Stomach (tissue), 9 donors: ENCODE data around the gene EIF3M. TPM values are rescaled to one million over a fixed set of nuclear protein-coding genes. Genes with fewer than 3 reads are reported as not detected.

ENCODE experiments used
- DNase-seq, 2 donors: peaks; one replicate each; pipeline versions ENCODE4 v3.0.0 to v3.0.0-alpha.2; 2013 to 2019
- H3K27ac ChIP-seq, 5 donors: fragments of 200-600 bp in 4 of 5; sonication (generic) in 4 of 5; one replicate each; pipeline ENCODE4 v1.5.1; 2013 to 2019; ENCODE audit warnings: mild to moderate bottlenecking in 1 of 5, moderate library complexity in 1 of 5
- H3K27me3 ChIP-seq, 3 donors: fragments of 200-600 bp; sonication (generic); one replicate each; pipeline ENCODE4 v1.5.1; 2017 to 2019; ENCODE audit warnings: mixed run types in 1 of 3
- H3K36me3 ChIP-seq, 4 donors: fragments of 200-600 bp; sonication (generic); 1 replicate in 3 of 4; 2 replicates in 1 of 4; pipeline ENCODE4 v1.5.1; 2016 to 2019
- H3K4me1 ChIP-seq, 4 donors: fragments of 200-600 bp; sonication (generic); one replicate each; pipeline ENCODE4 v1.5.1; 2016 to 2019
- H3K4me3 ChIP-seq, 4 donors: fragments of 200-600 bp; sonication (generic) in 3 of 4; one replicate each; pipeline ENCODE4 v1.5.1; 2016 to 2019; ENCODE audit warnings: mild to moderate bottlenecking in 1 of 4
- H3K9me3 ChIP-seq, 4 donors: fragments of 200-600 bp; sonication (generic); one replicate each; pipeline ENCODE4 v1.5.1; 2016 to 2019
- EP300 ChIP-seq: sonication (generic); formaldehyde crosslinking; IDR thresholded peaks from one replicate; pipeline ENCODE4 v1.6.1; 2017; ENCODE audit warnings: antibody characterized with exemption
- POLR2A ChIP-seq, 4 donors: fragments of 450-650 bp; IDR thresholded peaks; one replicate each; pipeline ENCODE4 v1.6.1; 2016; ENCODE audit warnings: antibody characterized with exemption in 4 of 4, control low read depth in 2 of 4, mild to moderate bottlenecking in 1 of 4, moderate library complexity in 1 of 4
- POLR2AphosphoS5 ChIP-seq, 3 donors: sonication (generic); formaldehyde crosslinking; IDR thresholded peaks; one replicate each; pipeline ENCODE4 v1.6.1; 2016; ENCODE audit warnings: antibody characterized with exemption in 3 of 3
- WGBS, 5 donors: extraction: QIAGEN DNeasy Blood & Tissue Kit in 3 of 5; methylation state at CpG; one replicate each; pipeline versions ENCODE4 v1.1.5 to v1.1.7; 2013 to 2018; 5-methylcytosine and 5-hydroxymethylcytosine counted together
- intact Hi-C: fragments of 100-400 bp; cut with DNase I; formaldehyde crosslinking; loops from one replicate; pipeline ENCODE4 v1.15.1; 2023; ENCODE audit warnings: low total_unique reads
- polyA plus RNA-seq, 3 donors: library from polyadenylated mRNA; stranded (reverse); fragments of 200-250 nt; gene quantifications; one replicate each; pipeline ENCODE4 v1.2.3, GENCODE V29; 2013
- total RNA-seq, 5 donors: library from RNA; depleted of rRNA; stranded (reverse); fragments of >200 nt; gene quantifications; one replicate each; pipeline versions ENCODE4 v1.1.0 to v1.2.3, GENCODE V29; 2014 to 2016
- TF ChIP-seq, protein P1 (sequence below), 7 experiments: fragments of 450-650 bp in 4 of 7; fragments of 200-600 bp in 3 of 7; sonication (generic) in 3 of 7; IDR thresholded peaks; one replicate each; pipeline ENCODE4 v1.5.1; 2016 to 2019; ENCODE audit warnings: antibody characterized with exemption in 7 of 7, control low read depth in 2 of 7, mild to moderate bottlenecking in 1 of 7
- donor health status: healthy with polysubstance abuse.
- donor health status: Bipolar disorder and iron deficiency.
- donor health status: healthy.

EIF3M gene
- total and polyA plus RNA-seq, 8 donors = 38.5 to 459 (median 225) TPM

DNA sequence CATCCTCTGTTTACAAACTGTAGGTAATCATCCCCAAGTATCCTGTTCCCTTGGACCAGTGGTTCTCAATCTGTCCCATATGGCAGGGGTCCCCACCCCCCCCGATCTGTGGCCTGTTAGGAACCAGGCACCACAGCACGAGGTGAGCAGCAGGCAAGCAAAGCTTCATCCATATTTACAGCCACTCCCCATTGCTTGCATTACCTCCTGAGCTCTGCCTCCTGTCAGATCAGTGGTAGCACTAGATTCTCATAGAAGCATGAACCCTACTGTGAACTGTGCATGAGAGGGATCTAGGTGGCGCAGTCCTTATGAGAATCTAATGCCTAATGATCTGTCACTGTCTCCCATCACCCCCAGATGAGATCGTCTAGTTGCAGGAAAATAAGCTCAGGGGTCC, 33.4 kb upstream of the EIF3M start:
- Histone ChIP-seq H3K9me3 (no peaks in the 10 kb centered on the region), H3K27ac (no peak overlapping the region), H3K4me1 (no peaks in the 10 kb centered on the region), H3K27me3 (no peaks in the 10 kb centered on the region), H3K36me3 (no peaks in the 10 kb centered on the region), H3K4me3 (no peak overlapping the region)
- intact Hi-C loops = no loop called here
- TF ChIP-seq EP300 (no peak), POLR2AphosphoS5 (IDR thresholded peaks at IDR 0.05) (no peak), POLR2A (IDR thresholded peaks at IDR 0.05) (no peak)
- TF ChIP-seq, protein P1, sequence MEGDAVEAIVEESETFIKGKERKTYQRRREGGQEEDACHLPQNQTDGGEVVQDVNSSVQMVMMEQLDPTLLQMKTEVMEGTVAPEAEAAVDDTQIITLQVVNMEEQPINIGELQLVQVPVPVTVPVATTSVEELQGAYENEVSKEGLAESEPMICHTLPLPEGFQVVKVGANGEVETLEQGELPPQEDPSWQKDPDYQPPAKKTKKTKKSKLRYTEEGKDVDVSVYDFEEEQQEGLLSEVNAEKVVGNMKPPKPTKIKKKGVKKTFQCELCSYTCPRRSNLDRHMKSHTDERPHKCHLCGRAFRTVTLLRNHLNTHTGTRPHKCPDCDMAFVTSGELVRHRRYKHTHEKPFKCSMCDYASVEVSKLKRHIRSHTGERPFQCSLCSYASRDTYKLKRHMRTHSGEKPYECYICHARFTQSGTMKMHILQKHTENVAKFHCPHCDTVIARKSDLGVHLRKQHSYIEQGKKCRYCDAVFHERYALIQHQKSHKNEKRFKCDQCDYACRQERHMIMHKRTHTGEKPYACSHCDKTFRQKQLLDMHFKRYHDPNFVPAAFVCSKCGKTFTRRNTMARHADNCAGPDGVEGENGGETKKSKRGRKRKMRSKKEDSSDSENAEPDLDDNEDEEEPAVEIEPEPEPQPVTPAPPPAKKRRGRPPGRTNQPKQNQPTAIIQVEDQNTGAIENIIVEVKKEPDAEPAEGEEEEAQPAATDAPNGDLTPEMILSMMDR (IDR thresholded peaks at IDR 0.05) = no peak
- no peak for DNase-seq
- 71 to 88% (median 80%) methylated on average over 4 of the region's 4 CpGs for WGBS, 5 donors

DNA sequence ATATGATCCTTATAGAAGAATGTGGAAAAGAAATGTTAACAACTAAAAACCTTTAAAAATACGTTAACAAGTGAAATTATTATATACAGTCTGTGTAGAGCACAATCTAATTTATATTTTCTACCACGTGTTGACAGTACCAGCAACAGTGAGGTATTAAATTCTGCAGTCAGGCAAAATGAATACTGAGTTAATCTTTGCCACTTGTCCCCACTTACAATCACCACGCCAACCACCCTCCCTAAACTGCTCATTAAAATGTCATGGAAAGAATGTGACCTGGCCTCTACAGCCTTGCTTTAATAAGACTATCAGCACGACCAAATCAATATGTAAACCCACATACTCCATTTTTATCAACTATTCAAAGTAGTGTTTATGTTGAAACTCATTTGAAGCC, 28.5 kb upstream of the EIF3M start:
- no peaks in the 10 kb centered on the region for H3K36me3 ChIP-seq
- H3K4me3 ChIP-seq = no peak overlapping the region
- no peak overlapping the region for H3K27ac ChIP-seq
- WGBS, 5 donors = 11 to 20% (median 16%) methylated on average over 4 of the region's 4 CpGs
- DNase-seq = peak in 1 of 2 donors; percentile 20
- H3K27me3 ChIP-seq = no peaks in the 10 kb centered on the region
- no peaks in the 10 kb centered on the region for H3K4me1 ChIP-seq
- no peak for TF ChIP-seq EP300
- TF ChIP-seq POLR2AphosphoS5 (IDR thresholded peaks at IDR 0.05) = peak in 1 of 3 donors; percentile 12
- TF ChIP-seq POLR2A (IDR thresholded peaks at IDR 0.05) = no peak
- TF ChIP-seq, protein P1 (IDR thresholded peaks at IDR 0.05) = no peak
- intact Hi-C loops = no loop called here
- no peaks in the 10 kb centered on the region for H3K9me3 ChIP-seq

DNA sequence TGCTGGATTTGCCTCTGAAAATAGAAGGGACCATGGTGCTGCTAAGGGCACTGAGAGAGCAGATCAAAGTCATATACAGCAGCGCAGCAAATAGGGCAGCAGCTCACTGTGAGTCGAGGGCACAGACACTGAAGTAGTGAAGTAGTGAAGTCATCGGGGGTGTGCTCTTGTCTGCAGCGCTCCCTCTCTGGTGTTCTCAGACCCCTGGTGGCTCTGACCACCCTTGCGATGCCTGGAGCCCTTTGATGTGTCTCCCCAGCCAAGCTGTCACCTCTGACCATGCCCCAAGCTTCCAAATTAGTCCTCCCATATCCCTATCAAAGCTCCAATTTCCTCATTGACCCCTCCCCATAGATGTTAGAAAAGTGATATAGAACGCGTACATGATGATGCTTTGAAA, 27.7 kb upstream of the EIF3M start:
- Histone ChIP-seq H3K27me3 (no peaks in the 10 kb centered on the region), H3K4me1 (no peaks in the 10 kb centered on the region), H3K9me3 (no peaks in the 10 kb centered on the region), H3K4me3 (no peak overlapping the region), H3K27ac (no peak overlapping the region), H3K36me3 (no peaks in the 10 kb centered on the region)
- no peak for DNase-seq
- TF ChIP-seq, protein P1 (IDR thresholded peaks at IDR 0.05) = no peak
- TF ChIP-seq POLR2AphosphoS5 (IDR thresholded peaks at IDR 0.05) = no peak
- no peak for TF ChIP-seq EP300
- no peak for TF ChIP-seq POLR2A (IDR thresholded peaks at IDR 0.05)
- intact Hi-C loops = no loop called here
- WGBS, 5 donors = 84 to 92% (median 87%) methylated on average over 7 of the region's 7 CpGs

DNA sequence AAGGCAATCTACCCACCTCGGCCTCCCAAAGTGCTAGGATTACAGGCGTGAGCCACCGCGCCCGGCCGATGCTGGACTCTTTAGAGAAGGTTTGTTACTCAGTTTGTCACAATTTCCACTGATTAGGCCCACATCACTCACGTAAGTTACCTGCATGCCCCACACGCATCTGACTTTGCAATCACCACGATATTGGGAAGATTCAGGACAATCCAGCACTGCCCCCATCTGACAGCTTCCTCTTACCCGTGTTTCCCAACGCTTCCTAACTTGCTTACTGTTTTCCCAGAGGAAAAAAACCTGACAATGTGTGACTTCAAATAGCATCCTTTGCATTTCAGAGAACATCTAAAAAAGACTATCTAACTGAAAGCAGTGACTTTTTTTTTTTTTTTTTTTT, 21.8 kb upstream of the EIF3M start:
- no peak overlapping the region for H3K4me3 ChIP-seq
- H3K27ac ChIP-seq = no peak overlapping the region
- 85 to 88% (median 88%) methylated on average over 11 of the region's 11 CpGs for WGBS, 5 donors
- TF ChIP-seq POLR2A (IDR thresholded peaks at IDR 0.05) = no peak
- no peak for TF ChIP-seq POLR2AphosphoS5 (IDR thresholded peaks at IDR 0.05)
- TF ChIP-seq EP300 = no peak
- TF ChIP-seq, protein P1 (IDR thresholded peaks at IDR 0.05) = no peak
- DNase-seq = no peak
- H3K9me3 ChIP-seq = no peaks in the 10 kb centered on the region
- no peaks in the 10 kb centered on the region for H3K36me3 ChIP-seq
- intact Hi-C loops = no loop called here
- no peaks in the 10 kb centered on the region for H3K27me3 ChIP-seq
- no peaks in the 10 kb centered on the region for H3K4me1 ChIP-seq
